ENCODE measurements around the gene JTB.

GRCh38 chr1:153929981-153930948 lies 47.2 kb downstream of the JTB start:
- TF ChIP-seq POLR2AphosphoS5 (IDR thresholded peaks at IDR 0.05) (no peak), EP300 (conservative IDR thresholded peaks at IDR 0.05; ENCODE audit: poor library complexity, severe bottlenecking) (no peak), CTCF (IDR thresholded peaks at IDR 0.05; ENCODE audit: poor library complexity, severe bottlenecking) (no peak), EZH2 (IDR thresholded peaks at IDR 0.05; ENCODE audit: borderline replicate concordance, insufficient read depth, low read length, poor library complexity, severe bottlenecking) (no peak), TAF1 (IDR thresholded peaks at IDR 0.05; ENCODE audit: low read depth) (no peak), MXI1 (conservative IDR thresholded peaks at IDR 0.05; ENCODE audit: poor library complexity, severe bottlenecking) (no peak)

Data from neural cell (in vitro differentiated cells).